HS-27A (cell line): ENCODE results near the gene GJB2.

ENCODE experiments used
- DNase-seq: peaks from one replicate; pipeline ENCODE4 v3.0.0-alpha.2; 2012; ENCODE audit warnings: low read depth, missing footprints

The GJB2 gene

DNA sequence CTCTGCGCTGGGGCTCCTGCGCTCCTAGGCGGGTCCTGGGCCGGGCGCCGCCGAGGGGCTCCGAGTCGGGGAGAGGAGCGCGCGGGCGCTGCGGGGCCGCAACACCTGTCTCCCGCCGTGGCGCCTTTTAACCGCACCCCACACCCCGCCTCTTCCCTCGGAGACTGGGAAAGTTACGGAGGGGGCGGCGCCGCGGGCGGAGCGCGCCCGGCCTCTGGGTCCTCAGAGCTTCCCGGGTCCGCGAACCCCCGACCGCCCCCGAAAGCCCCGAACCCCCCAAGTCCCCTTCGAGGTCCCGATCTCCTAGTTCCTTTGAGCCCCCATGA is at the start of gene GJB2:
Gene GJB2 (minus strand): TSS at position 103 of the 326 bp plus-strand sequence. CDS start 3,357 bp downstream, outside the sequence.
- DNase-seq: no peak

DNA sequence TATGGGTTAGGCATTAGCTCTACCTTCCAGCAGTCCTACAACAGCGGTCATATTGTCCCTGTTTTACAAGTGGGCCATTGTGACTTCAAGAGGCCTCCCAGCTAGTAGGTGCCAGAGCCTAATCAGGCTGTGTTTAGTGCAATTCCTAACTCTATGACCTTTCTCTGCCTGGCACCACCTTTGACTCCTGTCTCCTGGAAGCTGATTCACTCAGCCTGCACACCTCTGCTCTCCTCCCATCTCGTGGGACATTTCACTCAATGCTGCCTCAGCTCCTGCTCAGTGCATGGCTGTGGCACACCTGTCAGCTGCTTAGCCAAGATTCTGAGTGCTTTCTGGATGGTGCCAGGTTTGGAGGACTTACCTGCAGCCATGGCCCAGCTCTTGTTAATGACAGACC is 48.9 kb upstream of the GJB2 start:
- no peak for DNase-seq

- DNase-seq: no peak
Measured at GRCh38 chr13:20239748-20240147, 47.0 kb upstream of the GJB2 start.

DNA sequence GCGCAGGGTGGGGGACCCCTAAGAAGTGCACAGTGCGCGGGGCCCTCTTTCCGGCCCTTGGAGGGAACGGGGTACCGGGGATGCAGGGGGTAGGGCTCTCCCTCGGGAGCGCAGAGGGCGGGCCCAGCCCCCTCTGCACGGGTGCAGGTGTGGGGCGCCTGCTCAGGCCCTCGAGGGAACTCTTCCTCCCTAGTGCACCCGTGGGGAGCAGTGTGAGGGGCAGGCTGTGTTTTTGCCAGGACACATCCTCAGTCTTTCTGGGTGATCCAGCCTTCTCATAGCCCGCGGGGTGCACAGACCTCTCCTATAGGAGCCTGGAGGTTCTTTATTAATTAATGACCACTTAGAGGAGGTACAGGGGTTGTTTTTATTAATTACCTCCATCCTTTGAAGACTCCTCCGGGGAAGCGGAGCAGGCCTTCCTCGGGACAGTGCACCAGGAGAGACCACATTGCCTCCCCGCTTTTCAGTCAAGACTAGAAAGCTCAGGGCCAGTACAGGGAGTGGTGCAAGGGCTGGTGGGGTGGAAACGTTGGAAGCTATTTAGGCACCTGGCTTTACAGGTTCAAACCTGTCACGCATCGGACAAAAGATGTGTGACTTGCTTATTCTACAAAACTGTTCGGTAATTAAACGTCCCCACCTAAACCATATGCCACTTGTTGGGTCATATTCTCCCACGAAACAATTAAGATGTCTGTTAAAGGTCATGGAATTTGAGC is 40.0 kb upstream of the GJB2 start:
- no peak for DNase-seq

DNA sequence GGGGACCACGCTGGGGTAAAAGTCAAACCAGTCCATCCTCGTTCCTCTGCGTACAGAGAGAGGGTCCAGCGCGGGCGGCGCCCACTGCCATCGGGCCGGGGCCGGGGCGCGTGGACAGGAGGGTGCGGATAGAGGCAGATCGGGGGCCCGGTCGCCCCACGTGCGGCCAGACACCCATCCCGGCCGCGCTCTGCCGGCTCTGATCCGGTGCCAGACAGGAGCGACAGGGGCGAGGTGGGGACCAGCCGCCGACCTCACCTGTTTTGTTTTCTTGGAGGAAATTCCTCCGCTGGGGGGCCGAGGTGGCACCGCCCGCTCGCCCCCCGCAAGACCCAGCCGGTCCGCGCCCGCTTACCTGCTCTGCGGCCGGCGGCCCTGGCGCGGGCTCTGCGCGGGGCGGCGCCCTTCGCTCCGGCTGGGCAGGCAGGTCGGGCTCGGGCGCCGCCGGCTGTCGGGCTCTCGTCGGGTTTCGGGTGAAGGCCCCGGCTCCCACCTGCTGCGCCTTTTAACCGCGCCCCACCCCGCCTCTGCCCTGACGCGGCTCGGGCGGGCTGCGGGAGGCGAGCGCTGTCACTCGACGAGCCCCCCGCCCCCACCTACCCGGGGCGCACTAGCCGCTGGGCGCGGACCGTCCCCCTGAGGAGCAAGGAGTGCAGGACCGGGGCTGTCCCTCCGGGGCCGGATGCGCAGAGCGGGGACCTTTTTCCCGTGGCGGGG is 39.3 kb upstream of the GJB2 start, which contains the start of gene GJB6:
Gene GJB6 (minus strand): TSS at position 481 of the 717 bp plus-strand sequence. CDS start 8,839 bp downstream, outside the sequence.
- DNase-seq: no peak

- no peak for DNase-seq
Measured at GRCh38 chr13:20230913-20231838, 38.4 kb upstream of the GJB2 start.

DNA sequence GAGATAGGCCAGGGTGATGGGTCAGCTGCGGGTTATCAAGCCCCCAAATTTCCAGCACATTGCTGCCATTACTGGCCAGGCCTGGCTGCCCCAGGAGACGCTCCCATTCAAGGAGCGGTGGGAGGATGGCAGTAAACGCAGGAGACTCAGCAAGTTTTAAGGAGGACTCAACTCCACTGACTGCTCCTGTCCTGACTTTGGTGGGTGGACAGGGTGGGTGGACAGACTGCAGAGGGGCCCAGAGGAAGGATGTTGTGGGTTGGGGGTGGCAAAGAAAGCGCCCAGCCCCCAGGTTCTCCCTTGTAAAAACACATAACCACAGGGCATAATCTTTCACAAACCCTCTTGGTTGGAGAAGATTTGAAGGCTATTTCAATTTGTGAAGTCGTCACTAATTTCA is 35.0 kb upstream of the GJB2 start:
- no peak for DNase-seq

- no peak for DNase-seq
Measured at GRCh38 chr13:20227288-20227687, 34.5 kb upstream of the GJB2 start.

DNA sequence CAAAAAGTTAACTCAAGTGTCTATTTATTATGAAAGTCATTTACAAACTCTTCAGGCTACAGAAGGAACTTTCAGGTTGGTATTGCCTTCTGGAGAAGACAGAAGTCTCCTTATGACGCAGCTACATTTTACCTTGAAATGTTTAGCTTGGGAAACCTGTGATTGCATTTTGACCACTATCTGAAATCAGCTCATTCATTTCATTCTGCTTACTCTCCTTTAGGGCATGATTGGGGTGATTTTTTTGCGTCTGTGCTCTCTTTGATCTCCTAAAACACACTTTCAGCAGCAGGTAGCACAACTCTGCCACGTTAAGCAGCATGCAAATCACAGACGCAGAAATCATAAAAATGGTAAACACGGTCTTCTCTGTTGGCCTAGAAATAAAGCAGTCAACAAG is 29.8 kb upstream of the GJB2 start:
- DNase-seq: no peak

- no peak for DNase-seq
Measured at GRCh38 chr13:20221772-20222171, 29.0 kb upstream of the GJB2 start.

DNA sequence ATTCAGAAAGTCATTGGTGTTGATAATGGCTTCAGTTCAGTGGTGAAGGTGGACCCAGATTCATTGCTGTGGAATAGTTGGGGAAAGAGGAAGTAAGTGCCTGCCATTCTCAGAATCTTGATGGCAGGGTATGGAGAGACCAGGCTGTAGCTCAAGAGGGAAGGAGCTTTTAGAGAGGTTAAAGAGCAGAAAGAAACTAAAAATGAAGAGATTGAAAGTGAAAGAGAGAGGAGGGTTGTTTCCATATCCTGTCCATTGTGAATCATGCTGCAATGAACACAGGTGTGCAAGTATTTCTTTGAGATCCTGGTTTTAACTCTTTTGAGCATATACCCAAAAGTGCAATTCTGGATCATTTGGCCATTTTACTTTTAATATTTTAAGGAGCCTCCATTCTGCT is 26.8 kb upstream of the GJB2 start:
- DNase-seq: no peak

- no peak for DNase-seq
Measured at GRCh38 chr13:20217168-20217567, 24.4 kb upstream of the GJB2 start.

DNA sequence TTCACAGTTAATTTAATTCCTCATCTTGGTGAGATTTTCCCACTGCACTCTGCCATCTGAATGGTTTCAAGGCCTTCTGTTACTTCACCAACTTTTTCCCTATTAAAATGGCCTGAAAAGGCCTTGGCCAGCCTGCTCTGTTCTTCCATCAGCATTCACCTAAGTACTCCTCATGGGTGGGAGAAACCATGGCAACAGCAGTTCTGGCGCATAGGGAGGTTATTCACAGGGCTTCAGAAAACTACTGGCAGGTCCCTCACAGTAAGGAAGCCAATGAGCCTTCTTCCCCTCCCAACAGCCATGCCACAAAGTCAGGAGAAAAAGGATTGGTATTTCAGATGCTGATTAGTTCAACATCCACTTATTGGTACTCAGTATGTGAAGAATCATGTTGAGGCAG is 17.2 kb upstream of the GJB2 start:
- DNase-seq: no peak

DNA sequence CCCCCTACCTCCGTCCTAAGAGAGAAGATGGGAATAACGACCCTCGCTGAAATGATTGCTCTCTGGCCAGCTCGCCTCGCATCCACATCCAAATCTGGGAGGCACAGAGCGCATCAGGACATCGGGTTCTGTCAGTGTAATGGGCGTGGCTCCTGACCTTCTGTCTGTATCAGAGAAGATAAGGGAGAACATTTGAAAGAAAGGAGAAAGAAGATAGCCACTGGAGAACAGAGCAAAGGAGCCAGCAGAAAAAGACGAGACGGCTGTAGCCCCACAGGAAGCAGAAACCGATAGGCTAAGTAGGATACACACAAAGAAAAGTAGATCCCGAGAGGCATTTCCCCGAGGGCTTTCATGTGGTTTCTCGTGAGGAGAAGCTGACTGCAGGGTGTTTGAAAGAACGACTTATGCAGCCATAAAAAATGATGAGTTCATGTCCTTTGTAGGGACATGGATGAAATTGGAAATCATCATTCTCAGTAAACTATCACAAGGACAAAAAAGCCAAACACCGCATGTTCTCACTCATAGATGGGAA is 14.0 kb upstream of the GJB2 start:
- DNase-seq: no peak

DNA sequence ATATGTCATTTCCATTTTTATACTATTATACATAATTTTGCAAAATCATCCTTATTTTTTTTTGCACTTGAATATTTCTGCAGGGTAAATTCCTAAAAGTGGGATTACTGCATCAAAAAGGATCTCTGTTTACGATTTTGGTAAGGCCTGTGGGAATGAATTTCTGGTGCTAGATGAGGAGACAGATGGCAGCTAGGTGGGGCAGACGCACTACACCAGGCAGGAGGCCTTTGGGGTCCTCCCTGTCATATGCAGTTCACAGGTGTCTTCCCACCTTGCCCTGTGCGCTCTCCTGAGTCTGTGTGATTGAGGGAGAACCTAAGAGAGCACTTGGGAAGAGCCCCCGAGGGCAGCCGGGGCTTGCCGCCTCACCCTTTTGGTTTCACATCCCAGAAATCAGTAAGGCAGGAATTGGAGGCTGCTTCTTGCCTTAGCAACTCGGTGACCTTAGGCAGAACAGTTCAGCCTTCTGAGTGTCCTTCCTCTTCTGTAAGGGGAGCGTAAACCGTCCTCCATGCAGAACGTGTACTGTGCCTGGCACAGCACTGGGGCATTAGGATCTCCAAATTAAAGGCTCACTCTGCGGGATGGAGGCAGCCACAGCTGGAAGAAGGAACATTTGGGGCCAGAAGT is 13.4 kb upstream of the GJB2 start:
- no peak for DNase-seq

GRCh38 chr13:20198781-20199180 is 6.0 kb upstream of the GJB2 start:
- no peak for DNase-seq

DNA sequence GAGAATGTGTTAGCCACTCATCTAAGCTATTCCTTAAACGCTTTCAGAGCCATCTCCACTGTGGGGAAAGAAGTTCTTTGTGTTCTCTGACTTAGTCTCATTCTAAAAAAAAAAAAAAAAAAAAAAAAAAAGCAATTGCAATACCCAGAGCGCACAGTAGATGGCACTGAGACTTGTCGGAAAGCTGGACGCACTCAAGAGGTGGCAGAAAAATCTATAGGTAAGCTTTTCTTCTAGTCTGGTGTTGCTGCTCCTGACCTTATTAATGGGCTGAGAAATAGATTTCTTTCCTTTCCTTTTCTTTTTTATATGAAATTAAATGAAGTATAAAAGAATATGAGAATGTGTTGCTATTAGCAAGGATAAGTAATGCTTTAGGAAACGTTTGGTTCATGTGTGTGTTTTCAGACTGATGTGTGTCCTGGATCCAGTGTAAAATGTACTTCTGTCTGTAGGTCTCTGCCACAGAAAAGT is 4.7 kb upstream of the GJB2 start:
- DNase-seq: no peak

DNA sequence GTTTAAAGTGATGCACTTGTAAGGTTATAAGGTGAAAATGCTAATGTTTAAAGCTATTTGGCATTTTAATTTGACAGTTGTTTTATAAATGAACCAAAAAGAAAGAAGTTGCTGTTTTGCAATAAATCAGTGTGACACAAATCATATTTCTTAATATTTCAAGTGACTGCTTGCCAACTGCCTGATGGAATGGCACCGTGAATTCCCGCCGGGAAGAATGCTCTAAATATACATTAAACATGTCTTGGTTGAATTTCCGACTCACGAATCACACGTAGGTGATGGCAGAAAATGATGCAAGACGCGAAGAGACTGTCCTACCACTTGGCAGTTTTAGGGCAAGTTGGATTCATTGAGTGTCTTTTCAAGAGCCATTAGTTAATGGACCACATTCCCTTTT is 3.1 kb upstream of the GJB2 start:
- no peak for DNase-seq

GRCh38 chr13:20193907-20194631 is 1.3 kb upstream of the GJB2 start:
- DNase-seq: no peak

DNA sequence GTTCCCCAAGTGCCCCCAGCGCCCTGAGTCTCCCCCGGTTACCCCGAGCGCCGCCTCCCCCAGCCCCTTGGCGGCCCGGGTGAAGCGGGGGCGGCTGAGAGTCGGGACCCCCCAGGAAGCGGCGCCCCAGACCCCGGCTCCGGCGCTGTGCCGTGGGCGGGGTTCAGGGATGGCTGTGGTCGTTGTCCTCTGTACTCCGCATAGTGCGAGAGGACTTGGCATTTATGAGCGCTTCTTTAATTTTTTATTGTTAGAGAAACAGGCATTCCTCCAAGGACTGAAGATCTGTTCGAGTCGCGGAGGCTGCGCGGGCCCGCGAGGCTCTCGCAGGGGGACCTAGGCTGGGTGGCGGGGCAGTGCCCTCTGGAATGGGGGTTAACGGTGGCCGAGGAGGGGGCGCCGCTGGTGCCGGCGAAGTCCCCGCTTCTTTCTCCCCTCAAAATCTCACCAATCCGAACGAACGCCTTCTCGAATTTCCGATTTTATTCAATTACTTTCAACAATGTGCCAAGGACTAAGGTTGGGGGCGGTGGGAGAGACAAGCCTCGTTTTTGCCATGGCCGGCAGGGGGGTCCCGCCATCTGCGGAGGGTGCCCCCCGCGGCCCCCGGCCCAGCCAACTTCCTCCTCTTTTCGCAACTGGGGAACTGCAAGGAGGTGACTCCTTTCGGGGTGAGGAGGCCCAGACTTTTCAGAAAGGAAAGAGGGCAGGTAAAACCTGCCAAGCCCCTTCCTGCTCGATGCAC is 596 bp upstream of the GJB2 start:
- no peak for DNase-seq
